SK-N-SH treated with all-trans-retinoic acid at 6 μM for 48 hours (cell line): ENCODE measurements around the gene CELF4.

Source experiments
- ATAC-seq: fragments of 200-7000 bp; cut with Tn5 transposase; 3 replicates; pipeline ENCODE4 v1.9.1; 2020; ENCODE audit warnings: mild to moderate bottlenecking, moderate library complexity
- ARNTL ChIP-seq: fragments of 450-650 bp; formaldehyde crosslinking; IDR thresholded peaks from 2 replicates; pipeline ENCODE4 v1.5.0; 2020; ENCODE audit warnings: low read depth, mild to moderate bottlenecking, moderate library complexity, borderline replicate concordance
- BACH2 ChIP-seq: fragments of 250-450 bp; sonication (Bioruptor Pico); IDR thresholded peaks from 2 replicates; pipeline ENCODE4 v1.9.0; 2021; ENCODE audit warnings: mild to moderate bottlenecking, borderline replicate concordance
- CSDC2 ChIP-seq: fragments of 250-450 bp; sonication (Bioruptor Pico); IDR thresholded peaks from 2 replicates; pipeline ENCODE4 v1.5.0; 2020; ENCODE audit warnings: mild to moderate bottlenecking, moderate library complexity
- ESRRG ChIP-seq: fragments of 250-450 bp; sonication (Bioruptor Pico); IDR thresholded peaks from 2 replicates; pipeline ENCODE4 v1.6.1; 2021; ENCODE audit warnings: mild to moderate bottlenecking
- GLIS3 ChIP-seq: fragments of 250-450 bp; sonication (Bioruptor Pico); IDR thresholded peaks from 2 replicates; pipeline ENCODE4 v1.5.0; 2020; ENCODE audit warnings: mild to moderate bottlenecking, moderate library complexity
- ISL1 ChIP-seq: fragments of 250-450 bp; sonication (Bioruptor Pico); IDR thresholded peaks from 2 replicates; pipeline ENCODE4 v2.1.2; 2022; ENCODE audit warnings: mild to moderate bottlenecking, moderate library complexity
- OSR1 ChIP-seq: fragments of 250-450 bp; sonication (Bioruptor Pico); IDR thresholded peaks from 2 replicates; pipeline ENCODE4 v1.8.0; 2022; ENCODE audit warnings: moderate library complexity, mild to moderate bottlenecking, inconsistent platforms
- RARB ChIP-seq: fragments of 250-450 bp; sonication (Bioruptor Pico); IDR thresholded peaks from 2 replicates; pipeline ENCODE4 v1.8.0; 2021; ENCODE audit warnings: mild to moderate bottlenecking, moderate library complexity
- SNAI2 ChIP-seq: fragments of 250-450 bp; sonication (Bioruptor Pico); IDR thresholded peaks from 2 replicates; pipeline ENCODE4 v1.5.0; 2020; ENCODE audit warnings: mild to moderate bottlenecking, moderate library complexity
- TCF4 ChIP-seq: fragments of 250-450 bp; sonication (Bioruptor Pico); IDR thresholded peaks from 2 replicates; pipeline ENCODE4 v1.8.0; 2021; ENCODE audit warnings: mild to moderate bottlenecking, moderate library complexity, borderline replicate concordance
- TOX ChIP-seq: fragments of 250-450 bp; sonication (Bioruptor Pico); IDR thresholded peaks from 2 replicates; pipeline ENCODE4 v1.8.0; 2021; ENCODE audit warnings: mild to moderate bottlenecking, moderate library complexity, borderline replicate concordance
- ZC3H10 ChIP-seq: fragments of 250-450 bp; sonication (Bioruptor Pico); IDR thresholded peaks from 2 replicates; pipeline ENCODE4 v1.5.1; 2021; ENCODE audit warnings: mild to moderate bottlenecking, moderate library complexity
- ZFP3 ChIP-seq: fragments of 250-450 bp; sonication (Bioruptor Pico); IDR thresholded peaks from 2 replicates; pipeline ENCODE4 v1.5.0; 2020; ENCODE audit warnings: mild to moderate bottlenecking, moderate library complexity
- ZFP30 ChIP-seq: fragments of 450-650 bp; formaldehyde crosslinking; IDR thresholded peaks from 2 replicates; pipeline ENCODE4 v1.5.0; 2022; ENCODE audit warnings: mild to moderate bottlenecking, moderate library complexity
- ZNF565 ChIP-seq: fragments of 450-650 bp; formaldehyde crosslinking; conservative IDR thresholded peaks from 2 replicates; pipeline ENCODE4 v1.5.0; 2020; ENCODE audit warnings: low read depth, mild to moderate bottlenecking, moderate library complexity
- ZNF70 ChIP-seq: fragments of 450-650 bp; formaldehyde crosslinking; IDR thresholded peaks from 2 replicates; pipeline ENCODE4 v1.5.0; 2020; ENCODE audit warnings: mild to moderate bottlenecking, moderate library complexity
- ZNF8 ChIP-seq: fragments of 450-650 bp; formaldehyde crosslinking; IDR thresholded peaks from 2 replicates; pipeline ENCODE4 v1.5.0; 2020; ENCODE audit warnings: mild to moderate bottlenecking, moderate library complexity
- TF ChIP-seq, protein P1 (sequence below): fragments of 250-450 bp; sonication (Bioruptor Pico); IDR thresholded peaks from 2 replicates; pipeline ENCODE4 v1.8.0; 2020; ENCODE audit warnings: mild to moderate bottlenecking, moderate library complexity, borderline replicate concordance
- TF ChIP-seq, protein P2 (sequence below): fragments of 250-450 bp; sonication (Bioruptor Pico); IDR thresholded peaks from 2 replicates; pipeline ENCODE4 v1.5.1; 2021; ENCODE audit warnings: mild to moderate bottlenecking, moderate library complexity
- TF ChIP-seq, protein P3 (sequence below): fragments of 250-450 bp; sonication (Bioruptor Pico); IDR thresholded peaks from 2 replicates; pipeline ENCODE4 v1.5.1; 2020; ENCODE audit warnings: low read depth, mild to moderate bottlenecking, moderate library complexity
- TF ChIP-seq, protein P4 (sequence below): fragments of 250-450 bp; sonication (Bioruptor Pico); IDR thresholded peaks from 2 replicates; pipeline ENCODE4 v1.8.0; 2021; ENCODE audit warnings: low read depth, mild to moderate bottlenecking, moderate library complexity, borderline replicate concordance
- TF ChIP-seq, protein P5 (sequence below): fragments of 250-450 bp; sonication (Bioruptor Pico); IDR thresholded peaks from 2 replicates; pipeline ENCODE4 v1.5.0; 2020; ENCODE audit warnings: mild to moderate bottlenecking, moderate library complexity

Gene CELF4

DNA sequence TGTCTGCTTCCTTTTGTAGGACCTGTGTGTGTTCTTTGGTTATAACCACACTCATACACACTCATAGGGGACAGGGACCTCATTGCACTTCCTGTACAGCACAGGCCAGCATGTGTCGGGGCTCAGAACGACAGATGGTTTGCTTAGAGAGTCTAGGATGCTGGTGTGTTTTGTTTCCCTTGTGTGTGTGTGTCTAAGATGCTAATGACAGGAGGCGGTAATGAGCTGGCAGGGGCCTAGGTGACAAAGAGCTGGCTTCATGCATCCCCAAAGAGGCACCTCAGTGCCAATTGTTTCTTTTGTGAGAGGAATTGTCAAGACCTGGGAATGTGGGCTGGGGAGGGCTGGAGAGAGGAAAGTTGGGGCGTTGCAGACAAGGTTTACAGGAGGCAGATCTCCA, 66.6 kb downstream of the CELF4 start:
- TF ChIP-seq, protein P1, sequence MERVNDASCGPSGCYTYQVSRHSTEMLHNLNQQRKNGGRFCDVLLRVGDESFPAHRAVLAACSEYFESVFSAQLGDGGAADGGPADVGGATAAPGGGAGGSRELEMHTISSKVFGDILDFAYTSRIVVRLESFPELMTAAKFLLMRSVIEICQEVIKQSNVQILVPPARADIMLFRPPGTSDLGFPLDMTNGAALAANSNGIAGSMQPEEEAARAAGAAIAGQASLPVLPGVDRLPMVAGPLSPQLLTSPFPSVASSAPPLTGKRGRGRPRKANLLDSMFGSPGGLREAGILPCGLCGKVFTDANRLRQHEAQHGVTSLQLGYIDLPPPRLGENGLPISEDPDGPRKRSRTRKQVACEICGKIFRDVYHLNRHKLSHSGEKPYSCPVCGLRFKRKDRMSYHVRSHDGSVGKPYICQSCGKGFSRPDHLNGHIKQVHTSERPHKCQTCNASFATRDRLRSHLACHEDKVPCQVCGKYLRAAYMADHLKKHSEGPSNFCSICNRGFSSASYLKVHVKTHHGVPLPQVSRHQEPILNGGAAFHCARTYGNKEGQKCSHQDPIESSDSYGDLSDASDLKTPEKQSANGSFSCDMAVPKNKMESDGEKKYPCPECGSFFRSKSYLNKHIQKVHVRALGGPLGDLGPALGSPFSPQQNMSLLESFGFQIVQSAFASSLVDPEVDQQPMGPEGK (CRISPR knock-in tag): no peak
- TF ChIP-seq, protein P2, sequence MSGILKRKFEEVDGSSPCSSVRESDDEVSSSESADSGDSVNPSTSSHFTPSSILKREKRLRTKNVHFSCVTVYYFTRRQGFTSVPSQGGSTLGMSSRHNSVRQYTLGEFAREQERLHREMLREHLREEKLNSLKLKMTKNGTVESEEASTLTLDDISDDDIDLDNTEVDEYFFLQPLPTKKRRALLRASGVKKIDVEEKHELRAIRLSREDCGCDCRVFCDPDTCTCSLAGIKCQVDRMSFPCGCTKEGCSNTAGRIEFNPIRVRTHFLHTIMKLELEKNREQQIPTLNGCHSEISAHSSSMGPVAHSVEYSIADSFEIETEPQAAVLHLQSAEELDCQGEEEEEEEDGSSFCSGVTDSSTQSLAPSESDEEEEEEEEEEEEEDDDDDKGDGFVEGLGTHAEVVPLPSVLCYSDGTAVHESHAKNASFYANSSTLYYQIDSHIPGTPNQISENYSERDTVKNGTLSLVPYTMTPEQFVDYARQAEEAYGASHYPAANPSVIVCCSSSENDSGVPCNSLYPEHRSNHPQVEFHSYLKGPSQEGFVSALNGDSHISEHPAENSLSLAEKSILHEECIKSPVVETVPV: no peak
- TF ChIP-seq ESRRG (CRISPR knock-in tag) (no peak), TCF4 (no peak), ARNTL (CRISPR knock-in tag) (no peak), ZNF565 (CRISPR knock-in tag) (no peak), ISL1 (CRISPR knock-in tag) (no peak), ZFP3 (CRISPR knock-in tag) (no peak), SNAI2 (CRISPR knock-in tag) (no peak), ZNF70 (CRISPR knock-in tag) (no peak), RARB (CRISPR knock-in tag) (no peak), OSR1 (CRISPR knock-in tag) (no peak), ZNF8 (CRISPR knock-in tag) (no peak), ZFP30 (CRISPR knock-in tag) (no peak), ZC3H10 (CRISPR knock-in tag) (no peak), GLIS3 (CRISPR knock-in tag) (no peak)
- TF ChIP-seq, protein P3, sequence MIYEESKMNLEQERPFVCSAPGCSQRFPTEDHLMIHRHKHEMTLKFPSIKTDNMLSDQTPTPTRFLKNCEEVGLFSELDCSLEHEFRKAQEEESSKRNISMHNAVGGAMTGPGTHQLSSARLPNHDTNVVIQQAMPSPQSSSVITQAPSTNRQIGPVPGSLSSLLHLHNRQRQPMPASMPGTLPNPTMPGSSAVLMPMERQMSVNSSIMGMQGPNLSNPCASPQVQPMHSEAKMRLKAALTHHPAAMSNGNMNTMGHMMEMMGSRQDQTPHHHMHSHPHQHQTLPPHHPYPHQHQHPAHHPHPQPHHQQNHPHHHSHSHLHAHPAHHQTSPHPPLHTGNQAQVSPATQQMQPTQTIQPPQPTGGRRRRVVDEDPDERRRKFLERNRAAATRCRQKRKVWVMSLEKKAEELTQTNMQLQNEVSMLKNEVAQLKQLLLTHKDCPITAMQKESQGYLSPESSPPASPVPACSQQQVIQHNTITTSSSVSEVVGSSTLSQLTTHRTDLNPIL (CRISPR knock-in tag): no peak
- ATAC-seq: no peak

DNA sequence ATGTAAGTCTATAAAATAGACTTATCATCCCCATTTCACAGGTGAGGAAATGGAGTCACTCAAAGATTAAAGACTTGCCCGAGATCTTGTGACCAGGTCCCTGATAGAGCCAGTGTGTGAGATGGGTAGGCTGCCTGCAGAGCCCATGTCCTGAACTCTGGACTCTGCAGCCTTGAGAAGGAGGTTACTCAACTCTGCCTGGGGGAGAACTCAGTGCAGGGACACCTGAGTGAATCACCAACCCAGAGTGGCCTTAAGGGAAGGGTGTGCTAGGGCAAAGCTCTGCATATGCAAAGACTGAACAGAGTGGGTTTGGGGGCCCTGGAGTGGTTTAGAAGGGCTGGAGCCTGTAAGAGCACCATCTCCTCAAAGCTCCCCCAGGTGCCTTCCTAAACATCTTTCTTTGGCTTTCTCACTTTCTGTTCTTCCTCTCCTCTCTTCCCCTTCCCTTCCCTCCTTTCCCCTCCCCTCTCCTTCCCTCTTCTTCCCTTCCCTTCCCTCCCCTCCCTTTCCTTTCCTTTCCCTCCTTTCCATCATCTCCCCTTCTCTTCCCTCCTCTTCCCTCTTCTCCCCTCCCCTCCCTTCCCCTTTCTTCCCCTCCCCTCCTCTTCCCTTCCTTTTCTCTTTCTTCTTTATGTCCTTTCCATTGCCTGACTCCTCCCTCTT, 67.6 kb downstream of the CELF4 start:
- no peak for ATAC-seq

More for the DNA sequence above, 67.6 kb downstream of the CELF4 start:
- TF ChIP-seq, protein P1 (CRISPR knock-in tag): no peak
- TF ChIP-seq ZC3H10 (CRISPR knock-in tag): no peak
- no peak for TF ChIP-seq SNAI2 (CRISPR knock-in tag)
- TF ChIP-seq, protein P4, sequence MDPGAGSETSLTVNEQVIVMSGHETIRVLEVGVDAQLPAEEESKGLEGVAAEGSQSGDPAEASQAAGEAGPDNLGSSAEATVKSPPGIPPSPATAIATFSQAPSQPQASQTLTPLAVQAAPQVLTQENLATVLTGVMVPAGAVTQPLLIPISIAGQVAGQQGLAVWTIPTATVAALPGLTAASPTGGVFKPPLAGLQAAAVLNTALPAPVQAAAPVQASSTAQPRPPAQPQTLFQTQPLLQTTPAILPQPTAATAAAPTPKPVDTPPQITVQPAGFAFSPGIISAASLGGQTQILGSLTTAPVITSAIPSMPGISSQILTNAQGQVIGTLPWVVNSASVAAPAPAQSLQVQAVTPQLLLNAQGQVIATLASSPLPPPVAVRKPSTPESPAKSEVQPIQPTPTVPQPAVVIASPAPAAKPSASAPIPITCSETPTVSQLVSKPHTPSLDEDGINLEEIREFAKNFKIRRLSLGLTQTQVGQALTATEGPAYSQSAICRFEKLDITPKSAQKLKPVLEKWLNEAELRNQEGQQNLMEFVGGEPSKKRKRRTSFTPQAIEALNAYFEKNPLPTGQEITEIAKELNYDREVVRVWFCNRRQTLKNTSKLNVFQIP (CRISPR knock-in tag): no peak
- no peak for TF ChIP-seq ZNF8 (CRISPR knock-in tag)
- TF ChIP-seq GLIS3 (CRISPR knock-in tag): no peak
- TF ChIP-seq ZNF565 (CRISPR knock-in tag): no peak
- no peak for TF ChIP-seq ZNF70 (CRISPR knock-in tag)
- TF ChIP-seq ISL1 (CRISPR knock-in tag): no peak
- no peak for TF ChIP-seq BACH2 (CRISPR knock-in tag)
- TF ChIP-seq ARNTL (CRISPR knock-in tag): no peak
- no peak for TF ChIP-seq ZFP30 (CRISPR knock-in tag)
- no peak for TF ChIP-seq OSR1 (CRISPR knock-in tag)
- TF ChIP-seq, protein P5, sequence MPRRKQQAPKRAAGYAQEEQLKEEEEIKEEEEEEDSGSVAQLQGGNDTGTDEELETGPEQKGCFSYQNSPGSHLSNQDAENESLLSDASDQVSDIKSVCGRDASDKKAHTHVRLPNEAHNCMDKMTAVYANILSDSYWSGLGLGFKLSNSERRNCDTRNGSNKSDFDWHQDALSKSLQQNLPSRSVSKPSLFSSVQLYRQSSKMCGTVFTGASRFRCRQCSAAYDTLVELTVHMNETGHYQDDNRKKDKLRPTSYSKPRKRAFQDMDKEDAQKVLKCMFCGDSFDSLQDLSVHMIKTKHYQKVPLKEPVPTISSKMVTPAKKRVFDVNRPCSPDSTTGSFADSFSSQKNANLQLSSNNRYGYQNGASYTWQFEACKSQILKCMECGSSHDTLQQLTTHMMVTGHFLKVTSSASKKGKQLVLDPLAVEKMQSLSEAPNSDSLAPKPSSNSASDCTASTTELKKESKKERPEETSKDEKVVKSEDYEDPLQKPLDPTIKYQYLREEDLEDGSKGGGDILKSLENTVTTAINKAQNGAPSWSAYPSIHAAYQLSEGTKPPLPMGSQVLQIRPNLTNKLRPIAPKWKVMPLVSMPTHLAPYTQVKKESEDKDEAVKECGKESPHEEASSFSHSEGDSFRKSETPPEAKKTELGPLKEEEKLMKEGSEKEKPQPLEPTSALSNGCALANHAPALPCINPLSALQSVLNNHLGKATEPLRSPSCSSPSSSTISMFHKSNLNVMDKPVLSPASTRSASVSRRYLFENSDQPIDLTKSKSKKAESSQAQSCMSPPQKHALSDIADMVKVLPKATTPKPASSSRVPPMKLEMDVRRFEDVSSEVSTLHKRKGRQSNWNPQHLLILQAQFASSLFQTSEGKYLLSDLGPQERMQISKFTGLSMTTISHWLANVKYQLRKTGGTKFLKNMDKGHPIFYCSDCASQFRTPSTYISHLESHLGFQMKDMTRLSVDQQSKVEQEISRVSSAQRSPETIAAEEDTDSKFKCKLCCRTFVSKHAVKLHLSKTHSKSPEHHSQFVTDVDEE (CRISPR knock-in tag): no peak
- TF ChIP-seq CSDC2: no peak
- TF ChIP-seq, protein P3 (CRISPR knock-in tag): no peak
- TF ChIP-seq TOX: no peak
